NCI-H2227 treated with DMSO at 0.1 percent for 48 hours (cell line): Measurements from ENCODE around the gene NR4A3.
"Not testable (repeated sequence)": the region's sequence is repeated elsewhere in the genome, so short reads cannot be mapped to it uniquely, and the experiment has no call there.

Source experiments
- DNase-seq: peaks from one replicate; lab custom pipeline; 2025; lab: John Stamatoyannopoulos, UW

The NR4A3 gene

DNA sequence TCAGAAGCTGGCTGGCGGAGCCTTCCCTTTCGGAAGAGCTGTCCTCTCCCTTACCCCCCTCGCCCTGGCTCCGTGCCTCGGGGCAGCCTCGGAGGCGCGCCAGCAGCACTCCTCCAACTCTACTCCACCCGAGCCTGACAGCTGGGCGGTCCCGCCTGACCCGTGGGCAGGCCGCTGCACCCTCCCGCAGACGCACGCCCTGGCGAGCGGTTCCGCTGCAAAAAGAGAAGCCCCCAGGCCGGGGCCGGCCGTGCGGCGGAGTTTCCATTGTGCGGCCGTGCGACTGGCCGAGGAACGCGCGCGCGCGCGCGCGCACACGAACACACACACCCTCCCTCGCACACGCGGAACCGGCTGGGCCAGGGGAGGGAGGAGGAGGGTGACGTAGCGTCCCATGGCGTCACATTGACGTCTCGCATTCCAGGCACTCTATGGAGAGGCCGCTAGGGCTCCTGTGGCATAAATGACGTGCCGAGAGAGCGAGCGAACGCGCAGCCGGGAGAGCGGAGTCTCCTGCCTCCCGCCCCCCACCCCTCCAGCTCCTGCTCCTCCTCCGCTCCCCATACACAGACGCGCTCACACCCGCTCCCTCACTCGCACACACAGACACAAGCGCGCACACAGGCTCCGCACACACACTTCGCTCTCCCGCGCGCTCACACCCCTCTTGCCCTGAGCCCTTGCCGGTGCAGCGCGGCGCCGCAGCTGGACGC is at the start of gene NR4A3:
Gene NR4A3, plus strand, starts transcription at position 490 of the 713 bp plus-strand sequence. CDS start 6,158 bp downstream, outside the sequence.
- DNase-seq, result peak; percentile 73

DNA sequence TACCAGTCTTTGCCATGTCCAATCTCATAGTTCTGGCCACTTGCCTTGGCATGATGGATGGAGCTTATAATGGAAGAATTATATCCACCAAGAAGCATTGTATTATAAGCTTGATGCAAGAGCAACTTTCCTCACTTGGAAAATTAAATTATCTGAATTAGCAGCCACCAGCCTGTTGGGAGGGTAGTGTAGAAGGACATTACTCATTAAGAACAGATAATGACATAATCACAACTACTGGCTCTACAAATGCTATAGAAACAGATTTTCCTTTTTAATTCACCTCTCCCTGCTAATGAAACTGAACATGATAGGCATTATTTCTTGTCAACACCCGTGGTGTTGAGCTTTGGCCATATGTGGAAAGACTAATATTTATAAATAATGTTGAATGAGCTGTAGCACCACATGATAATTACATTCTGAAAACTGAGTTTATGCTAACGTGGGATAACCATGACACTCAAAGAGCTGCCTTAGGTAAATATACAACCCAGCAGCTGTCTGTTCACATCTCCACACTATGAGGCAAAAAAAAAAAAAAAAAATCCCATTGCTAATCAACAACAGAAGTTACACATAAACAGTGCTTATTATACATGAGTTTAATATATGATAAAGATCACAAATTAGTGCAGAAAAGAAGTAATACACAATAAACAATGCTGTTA is 48.1 kb upstream of the NR4A3 start:
- DNase-seq, result no peak

DNA sequence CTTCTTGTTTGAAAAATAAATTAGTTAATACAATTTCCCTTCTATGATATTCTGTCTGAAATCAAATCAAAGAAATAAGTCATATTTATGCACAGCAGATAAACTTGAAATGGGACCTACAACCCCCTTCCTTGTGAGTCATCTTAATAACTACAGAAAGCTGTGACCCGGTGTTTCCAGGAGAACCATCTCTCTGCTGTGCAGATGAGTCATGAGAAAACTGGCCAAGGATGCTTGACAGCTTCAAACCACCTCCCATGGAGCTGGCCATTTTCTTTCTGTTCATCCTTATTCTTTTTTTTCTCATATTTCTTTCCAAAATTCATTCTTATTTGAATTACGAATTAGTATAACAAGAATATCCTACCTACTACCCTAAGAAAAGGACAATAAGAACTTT is 43.4 kb upstream of the NR4A3 start:
- DNase-seq, result no peak

DNA sequence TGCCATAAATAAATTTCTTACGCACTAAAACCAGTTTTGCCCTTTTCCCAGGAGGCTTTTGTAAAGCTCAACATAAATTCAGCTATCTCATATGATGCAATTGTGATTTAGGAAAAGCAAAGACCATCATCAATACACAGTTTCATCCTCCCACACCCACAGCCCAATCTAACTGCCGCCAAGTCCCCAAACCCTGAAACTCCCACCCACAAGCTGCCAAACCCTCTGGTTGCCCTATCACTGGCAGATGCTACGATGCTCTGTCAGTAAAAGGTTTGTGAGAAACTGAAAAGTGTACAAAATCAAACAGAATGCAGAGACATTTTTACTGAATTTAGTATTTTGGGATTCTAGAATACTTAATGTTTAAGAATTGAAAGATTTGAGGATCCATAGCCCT is 42.8 kb upstream of the NR4A3 start:
- DNase-seq, result no peak

DNA sequence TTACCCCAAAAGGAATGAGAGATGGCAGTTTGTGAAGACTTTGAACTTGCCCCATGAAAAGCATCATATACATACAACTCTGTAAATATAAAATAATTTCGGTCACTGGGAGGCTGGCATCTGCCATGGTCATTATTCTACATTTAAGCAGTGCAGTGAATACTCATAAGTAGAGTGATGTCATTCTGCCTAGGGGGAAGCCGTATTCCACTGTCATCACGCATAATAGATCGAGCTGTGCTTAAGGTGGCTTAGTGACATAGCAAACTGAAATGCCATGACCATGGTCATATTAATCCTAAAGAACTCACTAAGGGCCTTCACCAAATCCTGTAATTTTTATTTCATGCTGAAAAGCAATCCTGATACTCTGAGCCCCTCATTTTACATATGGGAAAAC is 42.4 kb upstream of the NR4A3 start:
- DNase-seq, result no peak

DNA sequence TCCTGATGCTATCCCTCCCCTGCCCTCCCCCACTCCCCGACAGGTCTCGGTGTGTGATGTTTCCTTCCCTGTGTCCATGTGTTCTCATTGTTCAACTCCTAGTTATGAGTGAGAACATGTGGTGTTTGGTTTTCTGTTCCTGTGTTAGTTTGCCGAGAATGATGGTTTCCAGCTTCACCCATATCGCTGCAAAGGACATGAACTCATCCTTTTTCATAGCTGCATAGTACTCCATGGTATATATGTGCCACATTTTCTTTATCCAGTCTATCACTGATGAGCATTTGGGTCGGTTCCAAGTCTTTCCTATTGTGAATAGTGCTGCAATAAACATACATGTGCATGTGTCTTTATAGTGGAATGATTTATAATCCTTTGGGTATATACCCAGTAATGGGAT is 39.3 kb upstream of the NR4A3 start:
- not testable (repeated sequence) for DNase-seq

DNA sequence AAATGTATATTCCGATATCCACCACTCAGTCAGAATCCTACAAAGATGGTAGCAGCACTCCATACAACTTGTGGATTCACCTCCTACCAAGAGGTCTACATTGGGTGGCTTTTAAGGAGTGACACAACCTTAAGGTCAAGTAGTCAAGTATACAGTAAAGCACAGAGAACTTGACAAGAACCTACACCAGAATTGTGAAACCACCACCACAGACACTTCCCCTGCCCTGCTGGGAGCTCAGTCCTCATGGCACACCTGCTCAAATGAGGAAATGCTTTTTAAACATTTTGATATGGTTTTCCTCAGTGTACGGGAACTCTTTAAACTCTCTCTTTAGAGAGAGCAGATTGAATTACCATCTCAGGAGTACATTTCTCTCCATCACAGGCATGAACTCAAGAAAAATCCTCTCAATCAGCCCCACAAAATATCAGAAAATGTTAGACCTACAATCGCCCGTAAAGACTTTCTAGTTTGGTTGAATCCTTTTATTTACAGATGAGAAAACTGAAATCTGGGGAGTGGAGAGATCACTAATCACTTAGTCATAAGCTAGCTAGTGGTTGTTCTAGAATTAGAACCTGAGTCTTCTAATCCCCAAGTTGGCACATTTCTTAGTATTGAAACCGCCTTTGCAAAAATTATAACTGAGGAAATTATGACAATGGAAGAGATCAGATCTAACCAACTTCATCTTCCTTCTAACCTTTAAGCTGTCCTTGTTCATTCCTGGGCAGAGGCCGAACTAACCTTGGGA is 38.5 kb upstream of the NR4A3 start:
- no peak for DNase-seq

DNA sequence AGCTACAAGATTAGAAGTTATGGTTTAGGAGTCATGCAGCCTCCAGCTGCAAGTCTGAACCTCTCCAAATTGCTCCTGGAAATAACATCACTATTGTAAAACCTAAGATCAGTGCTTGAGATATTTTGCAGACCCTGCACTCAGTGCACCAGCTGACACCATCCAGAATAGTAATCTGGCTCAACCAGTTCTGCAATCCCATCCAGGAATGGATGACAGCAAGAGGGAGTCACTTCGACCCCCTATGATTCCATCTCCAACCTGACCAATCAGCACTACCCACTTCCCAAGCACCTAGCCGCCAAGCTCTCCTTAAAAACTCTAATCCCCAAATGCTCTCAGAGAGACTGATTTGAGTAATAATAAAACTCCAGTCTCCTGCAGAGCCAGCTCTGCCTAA is 37.9 kb upstream of the NR4A3 start:
- no peak for DNase-seq

DNA sequence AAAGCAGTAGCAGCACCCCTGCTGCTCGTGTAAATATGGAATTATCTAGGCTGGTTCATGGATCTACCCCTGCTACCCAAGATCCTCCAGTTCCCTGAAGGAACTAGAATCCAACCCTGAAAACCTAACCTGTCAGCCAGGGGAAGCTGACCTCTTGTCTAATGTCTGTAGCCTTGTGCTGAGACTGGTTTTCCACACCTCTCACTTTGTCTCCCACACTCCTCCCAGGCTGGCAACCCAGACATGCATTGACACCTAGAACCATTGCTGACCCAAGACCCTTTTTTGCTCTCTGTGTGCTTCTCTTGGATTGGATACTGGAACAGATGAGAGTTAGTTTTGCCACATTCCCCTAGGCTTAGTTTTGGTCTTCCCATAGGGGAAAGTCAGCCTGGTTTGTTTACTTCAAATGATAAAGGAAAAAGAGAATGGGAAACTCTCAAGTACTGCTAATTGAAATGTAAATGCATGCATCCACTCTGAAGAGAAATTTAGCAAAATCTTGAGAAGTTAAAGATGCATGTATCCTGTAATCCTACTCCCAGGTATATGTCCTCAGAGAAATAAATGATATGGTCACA is 36.6 kb upstream of the NR4A3 start:
- DNase-seq, result no peak

DNA sequence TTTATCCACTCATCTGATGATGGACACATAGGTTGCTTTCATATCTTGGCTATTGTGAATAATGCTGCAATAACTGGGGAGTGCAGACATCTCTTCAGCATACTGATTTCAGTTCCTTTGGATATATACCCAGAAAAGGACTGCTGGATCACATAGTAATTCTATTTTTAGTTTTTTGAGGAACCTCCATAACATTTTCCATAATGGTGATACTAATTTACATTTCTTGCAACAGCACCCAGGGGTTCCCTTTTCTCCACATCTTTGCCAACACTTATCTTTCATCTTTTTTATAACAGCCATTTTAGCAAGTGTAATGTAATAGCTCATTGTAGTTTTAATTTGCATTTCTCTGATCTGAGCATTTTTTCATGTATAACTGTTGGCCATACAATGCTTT is 34.1 kb upstream of the NR4A3 start:
- no peak for DNase-seq

DNA sequence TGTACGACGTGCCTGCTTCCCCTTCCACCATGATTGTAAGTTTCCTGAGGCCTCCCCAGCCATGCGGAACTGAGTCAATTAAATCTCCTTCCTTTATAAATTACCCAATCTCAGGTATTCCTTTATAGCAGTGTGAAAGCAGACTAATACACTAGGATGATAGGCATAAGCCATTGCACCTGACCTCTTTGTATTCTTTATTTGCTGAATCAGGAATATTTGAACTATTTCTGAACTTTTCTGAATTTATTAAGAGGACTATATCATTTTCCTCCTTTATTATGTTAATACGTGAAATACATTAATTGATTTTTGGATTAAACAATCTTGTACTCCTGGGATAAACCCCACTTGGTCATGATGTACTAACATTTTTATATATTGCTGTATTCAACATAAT is 28.2 kb upstream of the NR4A3 start:
- DNase-seq, result no peak

DNA sequence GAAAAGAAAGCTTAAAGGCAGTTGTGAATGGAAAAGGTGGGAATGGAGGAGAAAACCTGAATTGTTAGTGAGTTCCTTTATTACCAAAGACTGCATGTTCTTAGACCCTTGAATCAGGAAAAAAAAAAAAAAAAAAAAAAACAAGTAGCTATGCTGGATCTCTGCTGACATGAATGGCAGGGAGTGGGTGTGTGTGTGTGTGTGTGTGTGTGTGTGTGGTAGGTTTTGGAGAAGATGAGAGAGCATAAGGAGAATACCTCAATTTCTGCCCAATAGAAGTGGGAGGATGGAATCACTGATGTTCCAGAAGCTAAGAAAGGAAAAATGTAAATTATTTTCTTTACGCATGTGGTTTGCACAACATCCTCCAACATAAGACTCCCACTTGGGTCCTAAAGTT is 25.5 kb upstream of the NR4A3 start:
- DNase-seq, result no peak

DNA sequence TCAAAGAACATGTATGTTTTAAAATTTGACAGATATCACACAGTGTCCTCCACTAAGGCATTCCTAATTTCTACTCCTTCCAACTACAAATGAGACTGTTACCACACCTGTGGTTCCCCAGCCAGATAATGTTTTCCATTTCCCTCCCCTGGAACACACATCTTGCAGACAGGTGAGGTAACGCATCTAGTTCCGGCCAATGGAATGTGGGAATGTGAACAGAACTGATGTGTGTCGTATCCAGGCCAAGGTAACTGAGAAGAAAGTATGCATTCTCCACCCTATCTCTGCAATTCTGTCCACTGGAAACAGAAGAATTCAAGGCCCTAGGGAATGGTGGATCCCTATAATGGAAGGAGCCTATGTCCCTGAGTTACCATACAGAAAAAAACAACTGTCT is 19.9 kb upstream of the NR4A3 start:
- DNase-seq, result no peak

DNA sequence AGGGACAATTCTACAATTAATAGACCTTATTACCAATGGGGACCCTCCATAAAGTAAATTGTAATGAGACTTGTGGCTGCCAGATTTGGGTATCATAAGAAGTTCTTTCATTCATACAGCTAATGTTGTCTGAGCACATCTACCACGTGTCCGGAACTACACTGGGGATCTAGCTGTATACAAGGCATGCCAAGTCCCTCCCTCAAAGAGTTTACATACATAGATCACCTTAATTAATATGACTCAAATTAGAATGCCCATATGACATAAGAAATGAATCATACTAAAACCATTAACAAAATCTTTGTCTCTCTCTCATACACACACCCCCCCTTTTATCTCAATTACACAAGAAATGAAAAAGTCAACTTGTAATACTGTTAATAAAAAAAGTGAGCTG is 18.0 kb upstream of the NR4A3 start:
- no peak for DNase-seq

DNA sequence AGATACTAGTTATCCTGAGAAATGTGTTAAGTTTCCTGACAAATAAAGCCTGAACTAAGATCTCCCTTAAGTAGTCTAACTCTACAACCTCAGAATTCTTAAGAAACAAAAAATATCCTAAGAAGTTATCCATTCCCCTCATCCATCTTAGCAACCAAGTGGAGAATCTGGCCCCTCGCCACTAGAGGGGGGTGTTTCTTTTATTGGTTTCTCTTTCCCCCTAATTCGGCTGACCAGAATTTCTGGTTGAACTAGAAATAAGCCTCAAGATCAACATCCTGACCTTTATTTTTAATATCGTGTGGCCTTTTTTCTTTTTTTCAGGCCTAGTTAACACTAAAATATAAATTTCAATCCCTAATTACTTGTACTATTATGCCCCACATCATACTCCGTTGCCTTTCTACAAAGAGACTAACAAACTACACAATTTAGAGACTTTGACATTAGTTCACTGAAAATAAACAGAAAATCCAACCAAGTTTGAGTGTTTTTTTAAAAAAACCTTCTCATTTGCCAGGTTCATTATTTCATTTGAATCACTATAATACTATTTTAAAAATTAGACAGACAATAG is 14.3 kb upstream of the NR4A3 start:
- DNase-seq, result peak; percentile 42

DNA sequence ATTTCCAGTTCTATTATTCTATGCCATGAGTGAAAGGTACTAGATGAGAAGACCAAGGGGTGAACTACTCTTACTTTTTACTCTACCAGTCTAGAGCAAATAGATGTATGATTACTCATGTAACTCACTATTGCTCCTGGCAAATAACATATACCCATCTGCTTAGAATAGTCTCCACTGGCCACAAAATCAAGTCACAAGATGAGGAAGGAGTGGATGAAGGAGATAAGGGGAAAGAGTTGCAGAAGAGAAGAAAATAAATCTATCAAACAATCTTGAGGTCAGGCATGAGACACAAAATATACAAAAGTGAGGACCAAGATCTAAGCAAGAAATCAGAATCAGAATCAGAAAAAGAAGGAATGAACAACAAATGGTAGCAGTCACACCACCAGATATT is 13.7 kb upstream of the NR4A3 start:
- no peak for DNase-seq

DNA sequence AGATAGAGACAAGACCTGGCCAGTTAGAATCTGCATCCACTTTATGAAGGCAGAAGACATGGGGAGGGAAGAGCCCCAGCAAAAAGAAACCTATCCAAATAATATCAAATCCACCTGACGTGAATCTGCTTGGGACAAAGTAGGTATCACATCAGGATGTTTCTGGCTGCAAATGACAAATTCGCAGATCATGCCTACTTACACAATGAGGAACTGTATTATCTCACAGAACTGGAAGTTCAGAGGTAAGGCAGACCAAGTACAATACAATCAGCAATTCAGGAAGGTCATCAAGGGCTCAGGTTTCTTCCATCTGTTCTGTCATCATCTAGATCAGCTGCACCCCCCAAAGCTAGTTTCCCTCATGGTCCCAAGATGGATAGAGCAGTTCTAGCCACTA is 13.2 kb upstream of the NR4A3 start:
- DNase-seq, result no peak

DNA sequence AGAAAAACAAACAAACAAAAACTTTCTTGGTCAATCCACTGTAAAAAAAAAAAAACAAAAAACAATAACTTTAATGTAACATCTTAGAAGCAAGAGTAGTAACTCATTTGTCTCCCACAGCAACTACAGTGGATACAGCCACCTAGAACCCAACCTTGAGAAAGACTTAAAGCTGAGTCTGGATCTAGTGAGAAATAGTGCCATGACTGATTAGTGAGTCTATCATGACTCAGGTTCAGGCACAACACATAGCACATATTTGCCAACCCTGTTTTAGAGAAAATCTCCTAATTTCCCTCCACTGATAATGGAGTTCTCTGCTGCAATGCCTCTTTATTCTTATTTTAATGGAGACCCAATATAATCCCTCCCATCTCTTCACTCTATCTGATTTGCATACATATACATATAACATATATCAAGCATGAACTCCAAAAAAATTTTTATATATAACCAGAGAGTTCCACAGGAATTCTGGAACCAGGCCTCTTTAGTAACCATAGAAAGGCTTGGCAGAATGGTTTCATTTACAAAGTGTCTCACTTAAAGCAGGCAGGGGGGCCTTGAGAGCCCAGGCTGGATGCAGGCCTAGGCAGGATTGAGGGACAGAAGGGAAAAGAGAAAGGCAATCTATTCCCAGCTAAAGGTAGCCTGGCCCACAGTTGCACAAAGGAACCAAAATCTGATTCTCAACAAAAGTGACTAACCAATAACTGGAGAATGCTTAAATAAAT is 11.9 kb upstream of the NR4A3 start:
- DNase-seq, result no peak

DNA sequence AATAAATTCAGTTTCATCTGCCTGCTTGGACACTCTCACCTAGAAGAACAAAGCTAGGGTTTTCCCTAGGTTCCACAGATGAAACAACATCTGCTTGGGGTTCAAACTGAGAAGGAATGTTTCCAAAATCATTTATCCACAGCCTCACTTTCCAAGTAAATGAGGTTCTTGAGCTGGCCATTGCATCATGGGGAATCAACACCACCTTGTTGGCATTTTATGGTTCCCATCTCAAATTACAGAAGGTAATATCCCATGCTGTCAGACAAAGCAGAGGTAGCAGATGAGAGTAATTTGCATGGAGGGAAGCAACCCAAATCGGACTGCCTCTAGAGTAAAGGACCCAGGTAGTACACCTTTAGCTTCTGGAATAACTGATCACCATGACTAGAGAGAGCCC is 10.5 kb upstream of the NR4A3 start:
- no peak for DNase-seq

DNA sequence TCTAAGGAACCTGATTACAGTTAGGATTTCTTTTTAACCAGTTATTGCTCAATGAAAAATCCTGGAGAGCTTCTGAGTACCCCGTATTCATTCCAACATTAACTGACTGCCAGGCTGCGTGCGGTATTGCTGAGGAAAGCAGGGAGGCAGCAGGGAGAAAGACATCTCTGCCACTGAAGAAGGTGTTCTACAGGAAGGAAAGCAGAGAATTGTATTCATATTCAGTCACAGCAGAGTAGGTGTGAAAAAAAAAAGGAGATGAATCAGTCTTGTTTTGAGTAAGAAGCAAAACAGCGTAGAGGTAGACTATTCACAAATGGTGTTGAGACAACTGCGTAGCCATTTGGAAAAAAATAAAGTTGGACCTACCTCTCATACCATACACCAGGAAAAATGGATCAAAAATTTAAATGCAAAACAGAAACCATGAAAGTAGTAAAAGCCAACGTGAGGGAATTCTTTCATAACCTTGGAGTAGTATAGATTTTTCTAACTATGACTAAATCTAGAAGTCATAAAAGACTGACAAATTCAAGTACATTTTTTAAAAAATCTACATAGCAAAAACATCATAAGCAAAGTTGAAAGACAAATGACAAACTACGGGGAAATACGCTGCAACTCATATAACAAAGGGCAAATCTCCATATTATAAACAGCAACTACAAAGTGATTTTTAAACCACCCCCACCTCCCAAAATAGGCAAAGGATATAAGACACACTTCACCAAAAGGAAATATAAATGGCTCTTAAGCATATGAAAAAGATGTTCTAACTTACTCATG is 9.9 kb upstream of the NR4A3 start:
- no peak for DNase-seq

DNA sequence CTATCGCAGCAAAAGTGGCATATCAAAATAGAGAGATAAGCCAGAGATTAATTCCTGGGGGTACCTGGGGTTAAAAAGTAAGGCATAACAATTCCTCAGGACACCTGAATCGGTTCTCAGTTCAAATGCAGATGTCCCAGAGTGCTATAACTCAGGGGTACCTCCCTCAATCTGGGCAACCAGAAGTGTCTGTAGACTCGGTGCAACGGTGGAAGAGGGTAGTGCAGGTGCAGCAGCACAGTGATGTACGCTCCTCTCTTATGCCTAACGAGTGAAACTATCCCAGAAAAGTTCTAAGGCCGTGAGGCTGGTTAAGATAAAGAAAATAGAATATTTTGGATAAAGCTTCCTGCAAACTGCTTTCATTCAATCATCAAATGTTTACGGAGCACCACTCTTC is 7.9 kb upstream of the NR4A3 start:
- DNase-seq, result no peak
